ENCODE results near the gene SCN2B. TPM values are rescaled to one million over a fixed set of nuclear protein-coding genes. Genes with fewer than 3 reads are reported as not detected.

SCN2B gene
- total and polyA plus RNA-seq, 10 of the 15 experiments (the other 5 are each of a cell fraction or from before 2014, with no cell fraction given), result 0.01 TPM; not detected in 9

DNA sequence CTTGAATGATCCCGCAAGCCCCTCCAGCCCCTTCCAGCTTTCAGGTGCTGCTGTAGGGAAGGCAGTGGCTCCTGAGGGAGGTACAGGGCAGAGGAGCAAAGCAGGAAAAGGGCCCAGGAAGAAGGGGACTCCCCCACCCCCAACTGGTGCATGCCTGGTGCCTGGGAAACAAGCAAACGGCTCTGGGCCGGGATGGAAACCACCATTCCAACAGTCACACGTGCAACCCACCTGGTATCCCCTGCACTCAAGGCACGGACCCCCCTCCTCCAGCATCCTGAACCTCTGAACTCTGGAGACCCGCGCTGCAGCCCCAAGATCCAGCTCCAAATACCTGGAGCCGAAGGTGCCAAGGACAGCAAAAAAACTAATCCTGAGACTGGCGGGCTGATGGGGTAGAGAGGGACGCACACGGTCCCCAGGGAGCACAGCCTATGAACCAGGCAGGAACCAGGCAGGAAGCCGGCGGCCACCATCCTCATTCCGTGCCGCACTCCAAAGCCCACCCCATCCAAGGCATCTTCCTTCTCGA is 24.4 kb downstream of the SCN2B start:
- RAD21 ChIA-PET (ENCODE audit: unreplicated experiment), result no interaction called here
- no peaks in the 10 kb centered on the region for H3K79me2 ChIP-seq (ENCODE audit: control insufficient read depth, insufficient read depth, low read length)

More for the DNA sequence above, 24.4 kb downstream of the SCN2B start:
- intact Hi-C loops (cut with micrococcal nuclease; ENCODE audit: unreplicated experiment) (no loop called here), in situ Hi-C loops (cut with MboI) (no loop called here)
- no peaks in the 10 kb centered on the region for H3K9me3 ChIP-seq (replicated peaks; ENCODE audit: control insufficient read depth, insufficient read depth, low read length)
- H4K20me1 ChIP-seq (ENCODE audit: control insufficient read depth, insufficient read depth), result no peaks in the 10 kb centered on the region
- no peak overlapping the region for H3K9ac ChIP-seq (ENCODE audit: control insufficient read depth, insufficient read depth, low read length)
- no TSS peak for BruUV-seq (replicated peaks)
- TF ChIP-seq POLR2AphosphoS2 (IDR thresholded peaks at IDR 0.05; ENCODE audit: low read depth, low read length) (no peak), NFIC (IDR thresholded peaks at IDR 0.05; ENCODE audit: low read depth, low read length) (no peak), FOS (IDR thresholded peaks at IDR 0.05; ENCODE audit: borderline replicate concordance, extremely low read depth, insufficient read length) (no peak), NFYA (IDR thresholded peaks at IDR 0.05; ENCODE audit: borderline replicate concordance, low read depth, low read length) (no peak), SMC3 (IDR thresholded peaks at IDR 0.05; ENCODE audit: borderline replicate concordance, low read length) (no peak)
- TF ChIP-seq, protein P1, sequence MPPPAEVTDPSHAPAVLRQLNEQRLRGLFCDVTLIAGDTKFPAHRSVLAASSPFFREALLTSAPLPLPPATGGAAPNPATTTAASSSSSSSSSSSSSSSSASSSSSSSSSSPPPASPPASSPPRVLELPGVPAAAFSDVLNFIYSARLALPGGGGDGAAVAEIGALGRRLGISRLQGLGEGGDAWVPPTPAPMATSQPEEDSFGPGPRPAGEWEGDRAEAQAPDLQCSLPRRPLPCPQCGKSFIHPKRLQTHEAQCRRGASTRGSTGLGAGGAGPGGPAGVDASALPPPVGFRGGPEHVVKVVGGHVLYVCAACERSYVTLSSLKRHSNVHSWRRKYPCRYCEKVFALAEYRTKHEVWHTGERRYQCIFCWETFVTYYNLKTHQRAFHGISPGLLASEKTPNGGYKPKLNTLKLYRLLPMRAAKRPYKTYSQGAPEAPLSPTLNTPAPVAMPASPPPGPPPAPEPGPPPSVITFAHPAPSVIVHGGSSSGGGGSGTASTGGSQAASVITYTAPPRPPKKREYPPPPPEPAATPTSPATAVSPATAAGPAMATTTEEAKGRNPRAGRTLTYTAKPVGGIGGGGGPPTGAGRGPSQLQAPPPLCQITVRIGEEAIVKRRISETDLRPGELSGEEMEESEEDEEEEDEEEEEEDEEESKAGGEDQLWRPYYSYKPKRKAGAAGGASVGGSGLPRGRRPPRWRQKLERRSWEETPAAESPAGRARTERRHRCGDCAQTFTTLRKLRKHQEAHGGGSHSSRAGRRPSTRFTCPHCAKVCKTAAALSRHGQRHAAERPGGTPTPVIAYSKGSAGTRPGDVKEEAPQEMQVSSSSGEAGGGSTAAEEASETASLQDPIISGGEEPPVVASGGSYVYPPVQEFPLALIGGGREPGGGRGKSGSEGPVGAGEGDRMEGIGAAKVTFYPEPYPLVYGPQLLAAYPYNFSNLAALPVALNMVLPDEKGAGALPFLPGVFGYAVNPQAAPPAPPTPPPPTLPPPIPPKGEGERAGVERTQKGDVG (CRISPR knock-in tag; IDR thresholded peaks at IDR 0.05), result no peak
- TF ChIP-seq, protein P2, sequence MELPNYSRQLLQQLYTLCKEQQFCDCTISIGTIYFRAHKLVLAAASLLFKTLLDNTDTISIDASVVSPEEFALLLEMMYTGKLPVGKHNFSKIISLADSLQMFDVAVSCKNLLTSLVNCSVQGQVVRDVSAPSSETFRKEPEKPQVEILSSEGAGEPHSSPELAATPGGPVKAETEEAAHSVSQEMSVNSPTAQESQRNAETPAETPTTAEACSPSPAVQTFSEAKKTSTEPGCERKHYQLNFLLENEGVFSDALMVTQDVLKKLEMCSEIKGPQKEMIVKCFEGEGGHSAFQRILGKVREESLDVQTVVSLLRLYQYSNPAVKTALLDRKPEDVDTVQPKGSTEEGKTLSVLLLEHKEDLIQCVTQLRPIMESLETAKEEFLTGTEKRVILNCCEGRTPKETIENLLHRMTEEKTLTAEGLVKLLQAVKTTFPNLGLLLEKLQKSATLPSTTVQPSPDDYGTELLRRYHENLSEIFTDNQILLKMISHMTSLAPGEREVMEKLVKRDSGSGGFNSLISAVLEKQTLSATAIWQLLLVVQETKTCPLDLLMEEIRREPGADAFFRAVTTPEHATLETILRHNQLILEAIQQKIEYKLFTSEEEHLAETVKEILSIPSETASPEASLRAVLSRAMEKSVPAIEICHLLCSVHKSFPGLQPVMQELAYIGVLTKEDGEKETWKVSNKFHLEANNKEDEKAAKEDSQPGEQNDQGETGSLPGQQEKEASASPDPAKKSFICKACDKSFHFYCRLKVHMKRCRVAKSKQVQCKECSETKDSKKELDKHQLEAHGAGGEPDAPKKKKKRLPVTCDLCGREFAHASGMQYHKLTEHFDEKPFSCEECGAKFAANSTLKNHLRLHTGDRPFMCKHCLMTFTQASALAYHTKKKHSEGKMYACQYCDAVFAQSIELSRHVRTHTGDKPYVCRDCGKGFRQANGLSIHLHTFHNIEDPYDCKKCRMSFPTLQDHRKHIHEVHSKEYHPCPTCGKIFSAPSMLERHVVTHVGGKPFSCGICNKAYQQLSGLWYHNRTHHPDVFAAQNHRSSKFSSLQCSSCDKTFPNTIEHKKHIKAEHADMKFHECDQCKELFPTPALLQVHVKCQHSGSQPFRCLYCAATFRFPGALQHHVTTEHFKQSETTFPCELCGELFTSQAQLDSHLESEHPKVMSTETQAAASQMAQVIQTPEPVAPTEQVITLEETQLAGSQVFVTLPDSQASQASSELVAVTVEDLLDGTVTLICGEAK (IDR thresholded peaks at IDR 0.05; ENCODE audit: borderline replicate concordance), result no peak
- no peak overlapping the region for H3K4me3 ChIP-seq
- no peaks in the 10 kb centered on the region for H3K4me1 ChIP-seq (ENCODE audit: control insufficient read depth, insufficient read depth, low read length)
- no peak for FAIRE-seq
- no peak overlapping the region for H2AFZ ChIP-seq (ENCODE audit: control insufficient read depth, low read depth, low read length)
- peak overlapping the region; percentile 33; the same call in 1 of the 2 replicates for H3K4me2 ChIP-seq (ENCODE audit: control insufficient read depth, insufficient read depth)
- H3K27me3 ChIP-seq (replicated peaks in 1 of 2; ENCODE audit: control insufficient read depth in 2 of 2, insufficient read depth in 2 of 2, low read length in 1 of 2), result peaks cover 24 to 32% of the 10 kb centered on the region in 2 experiments
- H3K27ac ChIP-seq (ENCODE audit: control insufficient read depth, insufficient read depth), result no peak overlapping the region
- SMC1A ChIA-PET (ENCODE audit: uncharacterized antibody, unreplicated experiment), result interaction anchor here (0.5 kb wide), 1 partner anchor 76 kb away, joined by 5 read pairs; no protein-coding TSS in a partner anchor
- CTCF ChIA-PET, result interaction anchor here (0.7 to 0.8 kb wide), 2 partner anchors 11 to 30 kb away, joined by 3 read pairs; no protein-coding TSS in a partner anchor
- POLR2A ChIA-PET, result no interaction called here
- no peak for ATAC-seq
- no peaks in the 10 kb centered on the region for H3K36me3 ChIP-seq (ENCODE audit: control insufficient read depth in 2 of 2, insufficient read depth in 2 of 2, low read length in 1 of 2)
- DNase-seq (ENCODE audit: low read depth, low spot score), result no peak
- WGBS (ENCODE audit: insufficient coverage, insufficient replicate concordance, low lambda C conversion rate, missing lambda C conversion rate), result 18% methylated on average over 16 of the region's 16 CpGs
